ENCODE data around the gene HAL.
A peak's percentile ranks its signal among the peaks of the same experiment; 100 is the strongest.
"Not testable (repeated sequence)": the region's sequence is repeated elsewhere in the genome, so short reads cannot be mapped to it uniquely, and the experiment has no call there.

The HAL gene

DNA sequence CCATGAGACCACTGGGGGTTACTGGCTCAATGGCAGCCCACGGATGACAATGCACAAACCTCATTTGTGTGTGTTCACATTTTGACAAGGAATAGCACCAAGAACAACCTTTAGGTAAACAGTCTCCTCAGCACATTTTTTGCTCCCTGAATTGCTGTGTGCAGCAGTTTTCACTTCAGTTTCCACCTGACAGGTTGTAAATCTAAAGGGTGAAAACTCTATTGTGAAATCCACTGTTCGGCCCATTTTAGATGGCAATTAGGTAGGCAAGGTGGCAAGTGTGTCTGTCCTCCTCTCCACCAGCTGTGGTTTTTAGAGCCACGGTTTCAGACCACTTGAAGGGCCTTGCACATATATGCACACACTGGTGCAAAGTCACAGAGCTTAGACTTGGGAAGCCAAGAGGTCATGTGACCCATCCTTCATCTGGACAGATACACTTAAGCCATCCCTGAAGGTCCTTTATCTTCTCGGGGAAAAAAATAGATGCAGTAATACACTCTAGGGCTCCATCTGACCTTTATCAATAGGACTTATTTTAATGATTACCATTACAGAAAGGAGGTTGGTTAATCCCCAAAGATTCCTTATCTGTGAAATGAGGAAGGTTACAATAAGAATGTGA is 23.2 kb downstream of the HAL start:
- DNase-seq = no peak

DNA sequence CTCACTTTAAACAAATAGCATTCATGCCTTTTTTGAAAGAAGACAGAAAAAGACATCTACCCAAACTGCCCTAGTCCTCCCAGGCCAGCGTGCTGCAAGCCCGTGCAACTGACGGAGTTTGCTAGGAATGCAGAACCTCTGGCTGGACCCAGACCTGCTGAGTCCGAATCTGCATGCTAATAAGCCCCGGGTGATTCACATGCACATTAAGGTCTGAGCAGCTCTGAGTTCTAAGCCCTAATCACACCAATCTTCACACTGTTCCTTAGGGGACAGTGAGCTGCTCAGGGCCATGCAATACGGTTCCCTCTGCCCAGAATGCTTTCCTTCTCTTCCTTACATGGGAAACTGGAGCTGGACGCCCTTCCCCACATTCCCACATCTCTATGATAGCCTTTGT is 25.2 kb downstream of the HAL start:
- no peak for DNase-seq

DNA sequence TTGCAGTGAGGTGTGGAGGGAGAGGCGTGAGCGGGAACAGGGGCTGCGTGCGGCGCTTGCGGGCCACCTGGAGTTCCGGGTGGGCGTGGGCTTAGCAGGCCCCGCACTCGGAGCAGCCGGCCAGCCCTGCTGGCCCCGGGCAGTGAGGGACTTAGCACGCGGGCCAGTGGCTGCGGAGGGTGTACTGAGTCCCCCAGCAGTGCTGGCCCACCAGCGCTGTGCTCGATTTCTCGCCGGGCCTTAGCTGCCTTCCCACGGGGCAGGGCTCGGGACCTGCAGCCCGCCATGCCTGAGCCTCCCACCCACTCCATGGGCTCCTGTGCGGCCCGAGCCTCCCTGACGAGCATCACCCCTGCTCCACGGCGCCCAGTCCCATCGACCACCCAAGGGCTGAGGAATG is 27.0 kb downstream of the HAL start:
- not testable (repeated sequence) for DNase-seq

DNA sequence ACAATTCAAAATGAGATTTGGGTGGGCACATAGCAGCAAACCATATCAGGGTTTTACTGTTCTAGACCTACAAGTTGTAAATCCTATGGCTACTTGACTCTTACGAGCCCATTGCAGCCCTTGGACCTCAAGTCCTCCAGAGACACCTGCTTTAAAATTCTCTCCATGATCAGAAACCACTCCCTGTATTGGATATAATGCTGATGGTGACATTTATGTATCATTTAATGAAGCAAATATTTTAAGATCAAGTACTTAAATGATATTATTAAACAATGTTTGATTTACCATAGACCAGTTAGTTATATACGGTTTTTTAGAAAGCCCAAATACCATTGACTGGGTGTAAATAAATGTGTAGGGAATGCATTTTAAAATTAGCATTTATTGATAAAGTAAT is 28.8 kb downstream of the HAL start:
- DNase-seq = no peak

DNA sequence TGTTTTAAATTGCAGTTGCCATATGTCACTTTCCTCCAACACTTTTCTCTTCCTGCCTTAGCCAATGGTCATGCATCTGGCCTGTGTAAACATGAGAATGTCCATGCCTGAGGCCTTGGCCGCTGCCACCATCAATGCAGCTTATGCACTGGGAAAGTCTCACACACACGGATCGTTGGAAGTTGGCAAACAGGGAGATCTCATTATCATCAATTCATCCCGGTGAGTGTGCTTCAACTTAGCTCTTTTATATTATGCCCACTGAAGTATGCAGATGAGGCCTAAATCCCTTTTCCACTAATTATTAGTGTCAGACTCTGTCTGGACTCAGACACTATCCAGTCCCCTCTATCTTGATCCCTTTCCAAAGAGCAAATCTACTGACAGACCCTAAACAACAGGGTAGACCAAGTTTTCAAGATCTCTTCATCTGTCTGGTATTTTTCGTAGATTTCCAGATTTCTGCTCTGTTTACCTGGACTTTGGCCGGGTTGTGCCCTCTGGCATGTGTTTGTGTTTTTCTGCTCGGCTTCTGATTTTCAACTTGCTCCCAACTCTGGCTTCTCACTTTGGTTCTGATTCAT is 29.8 kb downstream of the HAL start:
- DNase-seq = no peak

DNA sequence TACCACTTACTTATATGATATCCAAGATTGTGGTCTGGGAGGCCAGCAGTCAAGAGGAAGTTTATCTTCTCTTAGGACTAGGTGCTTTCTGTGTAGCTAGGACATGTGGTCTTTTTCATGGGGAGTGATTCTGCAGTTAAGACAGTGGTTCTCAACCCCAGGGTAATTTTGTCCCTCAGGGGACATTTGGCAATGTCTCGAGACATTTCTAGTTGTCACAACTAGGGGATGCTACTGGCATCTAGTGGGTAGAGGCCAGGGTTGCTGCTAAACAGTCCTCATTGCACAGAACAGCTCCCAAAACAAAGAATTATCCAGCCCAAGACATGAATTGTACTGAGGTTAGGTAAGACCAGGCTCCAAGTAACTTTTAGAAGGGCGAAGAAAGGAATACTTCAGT is 33.0 kb downstream of the HAL start:
- DNase-seq = no peak

DNA sequence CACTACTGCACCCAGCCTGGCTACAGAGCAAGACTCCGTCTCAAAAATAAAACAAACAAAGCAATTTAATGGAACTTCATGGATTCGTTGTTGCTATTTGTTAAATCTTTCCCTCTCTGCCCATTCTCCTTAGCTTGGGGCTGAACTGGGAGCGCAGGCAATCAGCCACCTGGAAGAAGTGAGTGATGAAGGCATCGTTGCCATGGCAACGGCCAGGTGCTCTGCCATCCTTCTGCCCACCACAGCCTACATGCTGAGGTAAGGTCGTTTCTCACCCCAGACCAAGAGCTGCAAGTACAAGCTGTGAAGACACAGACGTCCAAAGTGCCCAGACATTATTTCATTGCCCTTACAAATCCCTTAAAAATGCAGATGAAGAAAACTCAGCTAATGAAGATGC is 33.9 kb downstream of the HAL start:
- no peak for DNase-seq

DNA sequence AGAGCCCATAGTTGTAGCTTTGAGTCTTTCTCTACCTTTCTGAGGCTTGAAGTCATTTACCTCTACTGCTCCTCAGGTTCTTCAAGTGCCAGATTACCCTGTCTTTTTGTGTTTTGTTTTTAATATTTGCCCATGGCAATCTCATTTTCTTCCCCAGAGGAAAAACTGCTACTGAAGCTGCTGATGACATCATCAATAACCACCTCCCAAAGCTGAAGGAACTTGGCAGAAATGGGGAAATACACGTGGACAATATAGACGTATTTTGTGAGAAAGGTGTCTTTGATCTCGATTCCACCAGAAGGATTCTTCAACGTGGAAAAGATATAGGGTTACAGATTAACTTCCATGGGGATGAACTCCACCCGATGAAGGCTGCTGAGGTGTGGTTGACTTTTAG is 35.9 kb downstream of the HAL start:
- DNase-seq = no peak

DNA sequence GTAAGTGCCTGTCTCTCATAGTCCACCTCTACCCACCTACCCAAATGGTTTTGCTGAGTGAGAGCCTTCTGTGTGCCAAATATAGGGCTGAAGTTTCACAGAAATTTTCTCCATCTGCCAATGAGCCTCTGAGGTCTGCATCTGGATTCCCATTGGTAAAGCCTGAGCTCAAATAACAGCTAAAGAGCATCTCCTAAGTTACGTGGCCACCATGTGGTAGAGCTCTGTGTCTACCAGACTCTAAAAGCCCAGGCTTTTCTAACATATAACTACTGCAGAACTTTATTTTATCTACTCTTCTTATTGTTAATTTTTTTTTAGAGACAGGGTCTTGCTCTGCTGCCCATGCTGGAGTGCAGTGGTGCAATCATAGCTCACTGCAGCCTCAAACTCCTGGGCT is 37.0 kb downstream of the HAL start:
- DNase-seq = no peak

DNA sequence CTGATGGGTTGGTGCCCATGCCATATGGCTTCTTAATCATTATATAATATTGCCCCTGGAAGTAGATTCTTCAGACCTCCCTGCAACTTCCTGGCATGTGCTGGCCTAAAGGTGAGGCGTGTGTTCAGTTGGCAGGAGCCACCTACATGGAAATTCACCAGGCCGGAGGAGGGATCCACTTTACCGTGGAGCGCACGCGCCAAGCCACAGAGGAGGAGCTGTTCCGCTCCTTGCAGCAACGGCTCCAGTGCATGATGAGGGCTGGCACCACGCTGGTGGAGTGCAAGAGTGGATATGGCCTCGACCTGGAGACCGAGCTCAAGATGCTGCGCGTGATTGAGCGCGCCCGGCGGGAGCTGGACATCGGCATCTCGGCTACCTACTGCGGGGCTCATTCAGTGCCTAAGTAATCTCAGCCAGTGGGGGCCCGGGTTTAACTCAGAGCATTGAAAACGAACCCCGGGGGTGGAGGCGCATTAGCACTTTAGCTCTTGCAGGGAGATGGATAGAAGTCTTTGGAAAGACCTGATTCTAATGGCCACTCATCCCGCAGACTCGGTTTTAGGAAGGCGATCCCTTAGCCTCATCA is 39.5 kb downstream of the HAL start:
- no peak for DNase-seq

DNA sequence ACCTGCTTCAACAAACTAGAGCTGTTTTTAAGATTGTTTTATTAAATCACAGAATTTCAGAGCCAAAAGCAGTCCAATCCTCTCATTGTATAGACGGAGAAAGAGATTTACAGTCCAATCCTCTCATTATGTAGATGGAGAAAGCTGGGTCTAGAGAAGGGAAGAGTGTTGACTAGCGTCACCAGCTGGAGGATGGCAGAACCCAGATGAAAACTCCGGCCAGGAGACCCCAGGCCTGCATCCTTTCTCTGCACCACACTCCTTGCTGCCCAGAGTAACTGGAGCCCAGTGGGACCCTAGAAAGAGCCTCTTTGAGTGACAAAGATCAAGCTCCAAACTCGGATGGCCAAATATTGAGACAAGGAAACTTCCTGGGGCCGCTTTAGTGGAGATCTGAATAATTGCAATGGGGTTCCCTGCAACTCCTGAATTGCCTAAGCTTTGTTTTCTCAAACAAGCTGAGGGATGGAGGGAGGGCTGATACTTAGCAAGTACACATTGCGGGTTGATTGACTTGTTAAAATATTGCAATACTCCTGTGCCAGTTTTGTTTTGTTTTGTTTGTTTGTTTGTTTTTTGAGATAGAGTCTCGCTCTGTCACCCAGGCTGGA is 40.5 kb downstream of the HAL start:
- DNase-seq = no peak

DNA sequence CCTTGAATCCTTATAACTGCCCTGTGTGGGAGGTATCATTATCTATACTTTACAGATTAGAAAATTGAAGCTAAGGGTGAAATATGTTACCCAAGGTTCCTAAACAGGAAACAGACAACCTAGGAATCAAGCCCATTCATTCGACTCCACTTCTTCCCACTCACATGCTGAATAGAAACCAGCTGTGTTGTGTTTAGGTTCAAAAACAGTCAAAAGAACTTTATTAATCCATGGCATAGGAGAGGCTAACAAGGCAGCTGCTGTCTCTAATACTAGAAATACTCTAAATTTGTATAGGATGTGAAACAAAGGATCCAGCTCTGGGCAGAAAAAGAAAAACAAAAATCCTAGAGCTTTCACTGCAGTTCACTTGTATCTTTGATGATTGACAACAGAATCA is 43.1 kb downstream of the HAL start:
- DNase-seq = no peak

DNA sequence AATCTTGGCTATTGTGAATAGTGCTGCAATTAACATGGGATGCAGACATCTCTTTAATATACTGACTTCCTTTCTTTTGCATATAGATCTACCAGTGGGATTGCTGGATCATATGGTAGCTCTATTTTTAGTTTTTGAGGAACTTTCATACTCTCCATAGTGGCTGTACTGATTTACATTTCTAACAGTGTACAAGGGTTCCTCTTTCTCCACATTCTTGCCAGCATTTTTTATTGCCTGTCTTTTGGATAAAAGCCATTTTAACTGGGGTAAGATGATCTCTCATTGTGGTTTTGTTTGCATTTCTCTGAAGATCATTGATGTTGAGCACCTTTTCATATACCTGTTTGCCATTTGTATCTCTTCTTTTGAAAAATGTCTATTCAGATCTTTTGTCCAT is 44.6 kb downstream of the HAL start:
- DNase-seq = no peak

DNA sequence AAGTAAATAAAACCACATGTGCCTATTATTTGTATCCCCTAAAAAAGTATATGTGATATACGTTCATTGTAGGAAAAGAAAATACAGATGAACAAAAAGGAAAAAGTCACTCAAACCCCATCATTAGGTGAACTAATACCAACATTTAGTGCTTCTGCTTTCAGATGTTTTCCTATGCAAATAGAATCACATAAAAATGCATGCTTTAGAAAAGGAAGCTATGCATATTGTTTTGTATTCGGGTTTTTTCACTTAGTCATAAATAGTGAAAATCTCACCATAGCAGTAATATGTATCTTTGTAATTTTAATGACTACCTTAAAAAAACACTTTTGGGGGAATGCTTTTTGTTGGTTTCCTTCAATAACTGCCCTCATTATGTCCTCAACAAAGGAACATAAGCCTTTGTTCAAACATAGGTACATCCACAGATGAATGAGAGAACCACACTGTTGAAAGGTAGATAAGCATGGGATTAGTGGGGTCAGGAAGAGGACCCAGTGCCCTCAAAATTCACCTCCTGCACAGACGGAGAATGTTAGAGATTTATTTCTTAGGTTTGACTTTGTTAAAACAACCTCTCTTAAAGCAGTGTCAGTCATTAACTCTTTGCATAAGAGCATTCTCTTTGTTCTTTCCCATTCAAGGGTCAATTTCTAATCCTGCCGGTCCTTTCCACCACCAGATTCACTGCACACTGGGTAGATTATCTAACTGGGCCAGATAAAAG is 46.5 kb downstream of the HAL start:
- no peak for DNase-seq

DNA sequence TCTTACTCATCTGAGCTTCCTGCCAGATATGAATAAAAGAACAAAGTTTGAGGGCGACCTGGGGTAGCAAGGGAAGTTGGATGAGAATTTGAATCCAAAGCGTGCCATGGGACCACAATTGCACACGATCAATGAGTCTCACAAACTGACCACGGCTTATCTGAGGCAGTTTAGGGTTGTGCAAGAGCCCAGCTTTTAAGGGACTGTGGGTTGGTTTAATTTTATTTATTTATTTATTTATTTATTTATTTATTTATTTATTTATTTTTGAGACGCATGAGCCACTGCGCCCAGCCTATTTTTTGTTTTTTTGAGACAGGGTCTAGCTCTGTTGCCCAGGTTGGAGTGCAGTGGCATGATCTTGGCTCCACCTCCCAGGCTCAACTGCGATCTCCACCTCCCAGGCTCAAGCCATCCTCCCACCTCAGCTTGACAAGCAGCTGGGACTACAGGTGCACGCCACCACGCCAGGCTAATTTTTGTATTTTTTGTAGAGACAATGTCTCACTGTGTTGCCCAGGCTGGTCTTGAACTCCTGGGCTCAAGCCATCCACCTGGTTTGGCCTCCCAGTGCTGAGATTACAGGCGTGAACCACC is 51.9 kb downstream of the HAL start:
- no peak for DNase-seq

DNA sequence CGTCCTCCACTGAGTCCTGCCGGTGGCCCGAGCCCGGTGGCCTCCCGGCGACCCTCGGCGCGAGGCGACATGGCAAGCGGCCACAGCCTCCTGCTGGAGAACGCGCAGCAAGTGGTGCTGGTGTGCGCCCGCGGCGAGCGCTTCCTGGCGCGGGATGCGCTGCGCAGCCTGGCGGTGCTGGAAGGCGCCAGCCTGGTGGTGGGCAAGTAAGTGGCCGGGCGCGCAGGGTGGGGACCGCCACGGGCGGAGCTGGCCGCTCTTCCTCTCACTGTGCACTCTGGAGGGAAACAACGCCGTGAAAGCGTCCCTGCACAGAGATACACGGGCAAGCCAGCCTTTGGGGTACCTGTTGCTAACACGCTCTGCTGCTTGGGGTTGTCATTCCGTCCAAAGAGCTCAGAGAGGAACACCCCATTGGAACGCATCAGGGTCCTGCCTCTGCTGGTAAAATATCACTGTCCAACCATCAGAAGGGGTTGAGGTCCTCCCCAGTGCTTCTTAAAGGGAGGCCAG is 52.8 kb downstream of the HAL start, which contains the start of gene AMDHD1:
Gene AMDHD1, plus strand, starts transcription at position 2 of the 513 bp plus-strand sequence. Its CDS starts 68 bp downstream, at position 70.
- peak; percentile 57 for DNase-seq

DNA sequence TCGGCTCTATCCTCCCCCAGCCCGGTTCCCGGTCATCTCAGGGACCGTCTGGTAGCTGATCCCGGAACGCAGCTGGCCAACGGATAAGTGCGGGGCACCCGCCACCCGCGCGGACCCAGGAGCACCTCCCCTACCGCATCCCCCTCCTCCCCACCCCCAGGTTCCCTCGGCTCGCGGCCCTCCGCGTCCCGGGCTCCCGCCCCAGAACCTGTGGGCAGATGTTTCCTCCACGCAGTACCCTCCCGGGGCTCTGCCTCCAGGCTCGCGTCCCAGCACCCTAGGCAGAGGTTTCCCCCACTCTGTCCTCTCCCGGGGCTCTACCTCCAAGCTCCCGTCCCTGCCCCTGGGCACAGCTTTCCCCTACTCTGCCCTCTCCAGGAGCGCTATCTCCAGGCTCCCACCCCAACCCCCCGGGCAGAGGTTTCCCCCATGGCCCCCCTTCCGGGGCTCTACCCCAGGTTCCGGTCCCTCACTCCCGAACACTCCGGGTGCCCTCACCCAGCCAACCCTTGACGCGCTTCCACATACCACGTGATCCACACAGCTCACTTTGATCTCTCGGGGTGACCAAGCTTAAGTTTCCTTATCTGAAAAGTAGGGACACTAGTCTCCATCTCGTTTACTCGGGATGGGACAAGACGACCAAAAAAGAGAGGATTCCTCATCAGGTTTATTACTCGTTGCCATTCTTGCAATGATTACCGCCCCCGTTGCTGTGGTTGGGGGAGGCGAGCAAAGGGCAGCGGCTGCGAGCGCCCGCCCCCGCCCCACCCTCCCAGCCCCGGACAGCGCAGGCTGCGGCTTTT is 53.4 kb downstream of the HAL start, which contains the start of gene CCDC38:
Gene CCDC38, minus strand, starts transcription at position 91 of the 806 bp plus-strand sequence. CDS start 6,105 bp downstream, outside the sequence.
- DNase-seq = peak; percentile 80

DNA sequence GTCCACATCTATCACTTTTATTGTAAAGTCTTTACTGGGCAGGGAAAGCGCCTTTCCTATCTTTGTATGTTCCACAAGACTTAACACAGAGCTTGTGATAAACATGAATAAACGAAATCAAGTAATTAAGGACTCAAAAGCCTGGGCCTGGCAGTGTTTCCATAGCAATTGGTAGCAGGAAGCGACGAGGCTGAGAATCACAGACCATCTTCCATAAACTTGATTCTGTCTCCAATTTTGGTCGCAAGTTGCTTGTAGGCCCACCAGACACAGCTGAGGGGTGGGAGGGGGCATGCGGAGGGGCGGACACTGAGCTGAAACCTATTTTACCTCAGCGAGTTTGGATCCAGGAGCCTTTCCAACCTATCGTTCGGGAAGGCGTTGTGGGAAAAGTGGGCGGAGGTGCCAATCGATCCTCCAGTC is 54.0 kb downstream of the HAL start:
- DNase-seq = no peak

DNA sequence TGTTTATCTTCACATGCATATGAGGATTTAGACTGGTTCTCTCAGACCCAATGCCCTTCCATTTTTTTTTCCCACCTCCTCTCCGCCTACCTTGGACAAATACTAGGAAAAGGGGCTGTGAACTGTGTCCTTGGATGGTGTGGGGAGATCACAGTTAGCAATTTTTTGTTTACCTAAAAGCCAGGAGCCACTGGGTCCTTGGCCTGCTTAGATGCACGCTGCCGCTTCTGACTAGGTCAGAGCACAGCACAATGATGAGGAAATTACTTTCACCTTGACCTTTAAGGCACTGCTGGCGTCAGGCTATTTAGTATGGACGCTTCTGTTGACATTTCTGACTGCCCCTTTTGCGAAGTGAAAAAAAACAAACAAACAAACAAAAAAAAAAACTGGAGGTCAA is 55.6 kb downstream of the HAL start:
- DNase-seq = no peak

All from activated CD8-positive, alpha-beta memory T cell treated with anti-CD3 and anti-CD28 coated beads, Interleukin-2, amount 50 U/mL, for 4 hours (primary cell).